Sigmoid colon (tissue), 7 donors: ENCODE measurements around the gene ZNF274. TPM values are rescaled to one million over a fixed set of nuclear protein-coding genes. Genes with fewer than 3 reads are reported as not detected.
"Not testable (repeated sequence)": the region's sequence is repeated elsewhere in the genome, so short reads cannot be mapped to it uniquely, and the experiment has no call there.

Experiments used
- DNase-seq: peaks from one replicate; pipeline ENCODE4 v3.0.0-alpha.2; 2019
- H3K27ac ChIP-seq, 4 donors: fragments of 200-600 bp; sonication (generic); one replicate each; pipeline ENCODE4 v1.5.1; 2016 to 2019; ENCODE audit warnings: mild to moderate bottlenecking in 1 of 4
- H3K27me3 ChIP-seq, 3 donors: fragments of 200-600 bp; sonication (generic); one replicate each; pipeline ENCODE4 v1.5.1; 2019; ENCODE audit warnings: mild to moderate bottlenecking in 1 of 3
- H3K36me3 ChIP-seq, 4 donors: fragments of 200-600 bp; sonication (generic); one replicate each; pipeline ENCODE4 v1.5.1; 2016 to 2019
- H3K4me1 ChIP-seq, 4 donors: fragments of 200-600 bp; sonication (generic); one replicate each; pipeline ENCODE4 v1.5.1; 2017 to 2019
- H3K4me3 ChIP-seq, 4 donors: fragments of 200-600 bp; sonication (generic); one replicate each; pipeline ENCODE4 v1.5.1; 2017 to 2019; ENCODE audit warnings: mild to moderate bottlenecking in 2 of 4, moderate library complexity in 1 of 4
- H3K9me3 ChIP-seq, 4 donors: fragments of 200-600 bp in 3 of 4; sonication (generic) in 3 of 4; one replicate each; pipeline versions ENCODE4 v1.5.1 to v1.6.1; 2013 to 2019
- CTCF ChIP-seq, 4 experiments: fragments of 450-650 bp in 3 of 4; fragments of 200-600 bp in 1 of 4; IDR thresholded peaks; one replicate each; pipeline ENCODE4 v1.5.1; 2016 to 2019; ENCODE audit warnings: antibody characterized with exemption in 4 of 4, mild to moderate bottlenecking in 3 of 4, moderate library complexity in 2 of 4
- EP300 ChIP-seq, 4 donors: sonication (generic); formaldehyde crosslinking; IDR thresholded peaks; one replicate each; pipeline ENCODE4 v1.6.1; 2017; ENCODE audit warnings: antibody characterized with exemption in 4 of 4
- POLR2A ChIP-seq, 2 donors: fragments of 450-650 bp; IDR thresholded peaks; one replicate each; pipeline ENCODE4 v1.6.1; 2016; ENCODE audit warnings: antibody characterized with exemption in 2 of 2, mild to moderate bottlenecking in 2 of 2, moderate library complexity in 2 of 2
- POLR2AphosphoS5 ChIP-seq, 4 donors: sonication (generic); formaldehyde crosslinking; IDR thresholded peaks; one replicate each; pipeline ENCODE4 v1.6.1; 2017; ENCODE audit warnings: antibody characterized with exemption in 4 of 4
- WGBS, 2 donors: extraction: QIAGEN DNeasy Blood & Tissue Kit; methylation state at CpG; one replicate each; pipeline ENCODE4 v1.1.7; 2013; 5-methylcytosine and 5-hydroxymethylcytosine counted together
- intact Hi-C: fragments of 100-400 bp; cut with DNase I; formaldehyde crosslinking; loops from one replicate; pipeline ENCODE4 v1.15.1; 2023
- polyA plus RNA-seq, 3 donors: library from polyadenylated mRNA; stranded (reverse); fragments of 200-250 nt; gene quantifications; one replicate each; pipeline ENCODE4 v1.2.3, GENCODE V29; 2013
- total RNA-seq, 4 donors: library from RNA; depleted of rRNA; stranded (reverse); fragments of >200 nt; gene quantifications; one replicate each; pipeline ENCODE4 v1.1.0, GENCODE V29; 2016
- donor health status: healthy with polysubstance abuse.
- donor health status: Bipolar disorder and iron deficiency.
- donor health status: healthy.

The ZNF274 gene
- total and polyA plus RNA-seq, 7 donors: 7.8 to 26.7 (median 19.6) TPM

- peaks cover 24 to 67% (median 58%) of the 10 kb centered on the region in 4 donors for H3K9me3 ChIP-seq
- peaks cover 32 to 97% (median 70%) of the 10 kb centered on the region in 4 donors for H3K36me3 ChIP-seq
- DNase-seq: no peak
- H3K4me3 ChIP-seq: no peak overlapping the region
- H3K27me3 ChIP-seq: no peaks in the 10 kb centered on the region
- WGBS, 2 donors: 96 to 98% methylated on average over 10 of the region's 10 CpGs
- no peak overlapping the region for H3K27ac ChIP-seq
- intact Hi-C loops: no loop called here
- TF ChIP-seq POLR2A (IDR thresholded peaks at IDR 0.05): no peak
- no peak for TF ChIP-seq POLR2AphosphoS5 (IDR thresholded peaks at IDR 0.05)
- TF ChIP-seq CTCF (IDR thresholded peaks at IDR 0.05): no peak
- no peak for TF ChIP-seq EP300 (IDR thresholded peaks at IDR 0.05)
- no peaks in the 10 kb centered on the region for H3K4me1 ChIP-seq
Measured at GRCh38 chr19:58237324-58237723, 54.5 kb downstream of the ZNF274 start.

- 98% methylated on average over 6 of the region's 6 CpGs for WGBS, 2 donors
- Histone ChIP-seq H3K36me3 (peaks cover 70 to 99% (median 79%) of the 10 kb centered on the region in 4 donors), H3K9me3 (peaks cover 74 to 90% (median 87%) of the 10 kb centered on the region in 4 donors), H3K27ac (no peak overlapping the region), H3K4me1 (no peaks in the 10 kb centered on the region), H3K27me3 (no peaks in the 10 kb centered on the region), H3K4me3 (no peak overlapping the region)
- intact Hi-C loops: no loop called here
- no peak for DNase-seq
- TF ChIP-seq POLR2A (IDR thresholded peaks at IDR 0.05): no peak
- no peak for TF ChIP-seq EP300 (IDR thresholded peaks at IDR 0.05)
- TF ChIP-seq POLR2AphosphoS5 (IDR thresholded peaks at IDR 0.05): no peak
- no peak for TF ChIP-seq CTCF (IDR thresholded peaks at IDR 0.05)
Measured at GRCh38 chr19:58243351-58243750, 60.5 kb downstream of the ZNF274 start.

GRCh38 chr19:58248886-58249285, 66.0 kb downstream of the ZNF274 start:
- WGBS, 2 donors: 99% methylated on average over 3 of the region's 3 CpGs

GRCh38 chr19:58252102-58252685, 69.3 kb downstream of the ZNF274 start:
- no peak for DNase-seq
- H3K4me1 ChIP-seq: no peaks in the 10 kb centered on the region
- TF ChIP-seq POLR2AphosphoS5 (IDR thresholded peaks at IDR 0.05) (no peak), POLR2A (IDR thresholded peaks at IDR 0.05) (no peak), EP300 (IDR thresholded peaks at IDR 0.05) (no peak), CTCF (IDR thresholded peaks at IDR 0.05) (no peak)
- H3K27me3 ChIP-seq: no peaks in the 10 kb centered on the region
- 98 to 99% methylated on average over 2 of the region's 2 CpGs for WGBS, 2 donors
- no peak overlapping the region for H3K27ac ChIP-seq
- H3K4me3 ChIP-seq: no peak overlapping the region
- H3K9me3 ChIP-seq: peaks cover 64 to 92% (median 83%) of the 10 kb centered on the region in 4 donors
- H3K36me3 ChIP-seq: peaks cover 21 to 100% (median 74%) of the 10 kb centered on the region in 4 donors
- intact Hi-C loops: no loop called here

More at GRCh38 chr19:58248886-58249285, 66.0 kb downstream of the ZNF274 start:
- peaks cover 72 to 94% (median 88%) of the 10 kb centered on the region in 4 donors for H3K9me3 ChIP-seq
- H3K27me3 ChIP-seq: no peaks in the 10 kb centered on the region
- no peak overlapping the region for H3K27ac ChIP-seq
- intact Hi-C loops: no loop called here
- peaks cover 54 to 100% (median 83%) of the 10 kb centered on the region in 4 donors for H3K36me3 ChIP-seq
- no peak for TF ChIP-seq EP300 (IDR thresholded peaks at IDR 0.05)
- TF ChIP-seq POLR2A (IDR thresholded peaks at IDR 0.05): no peak
- no peak for TF ChIP-seq CTCF (IDR thresholded peaks at IDR 0.05)
- TF ChIP-seq POLR2AphosphoS5 (IDR thresholded peaks at IDR 0.05): no peak
- H3K4me1 ChIP-seq: no peaks in the 10 kb centered on the region
- no peak for DNase-seq
- no peak overlapping the region for H3K4me3 ChIP-seq

GRCh38 chr19:58258259-58258658, 75.4 kb downstream of the ZNF274 start:
- H3K4me3 ChIP-seq, DNase-seq, H3K27ac ChIP-seq, intact Hi-C loops, H3K4me1 ChIP-seq, H3K27me3 ChIP-seq: not testable (repeated sequence)
- peaks cover 87 to 97% (median 93%) of the 10 kb centered on the region in 4 donors for H3K9me3 ChIP-seq
- WGBS, 2 donors: 88 to 96% methylated on average over 4 of the region's 4 CpGs
- H3K36me3 ChIP-seq: peaks cover 26 to 100% (median 89%) of the 10 kb centered on the region in 4 donors
